ENCODE measurements around the gene DAND5.
A peak's percentile ranks its signal among the peaks of the same experiment; 100 is the strongest.
"Not testable (repeated sequence)": the region's sequence is repeated elsewhere in the genome, so short reads cannot be mapped to it uniquely, and the experiment has no call there.

The DAND5 gene

GRCh38 chr19:12967907-12968306 is 1.5 kb upstream of the DAND5 start:
- no peak for DNase-seq (ENCODE audit: low read depth)

DNA sequence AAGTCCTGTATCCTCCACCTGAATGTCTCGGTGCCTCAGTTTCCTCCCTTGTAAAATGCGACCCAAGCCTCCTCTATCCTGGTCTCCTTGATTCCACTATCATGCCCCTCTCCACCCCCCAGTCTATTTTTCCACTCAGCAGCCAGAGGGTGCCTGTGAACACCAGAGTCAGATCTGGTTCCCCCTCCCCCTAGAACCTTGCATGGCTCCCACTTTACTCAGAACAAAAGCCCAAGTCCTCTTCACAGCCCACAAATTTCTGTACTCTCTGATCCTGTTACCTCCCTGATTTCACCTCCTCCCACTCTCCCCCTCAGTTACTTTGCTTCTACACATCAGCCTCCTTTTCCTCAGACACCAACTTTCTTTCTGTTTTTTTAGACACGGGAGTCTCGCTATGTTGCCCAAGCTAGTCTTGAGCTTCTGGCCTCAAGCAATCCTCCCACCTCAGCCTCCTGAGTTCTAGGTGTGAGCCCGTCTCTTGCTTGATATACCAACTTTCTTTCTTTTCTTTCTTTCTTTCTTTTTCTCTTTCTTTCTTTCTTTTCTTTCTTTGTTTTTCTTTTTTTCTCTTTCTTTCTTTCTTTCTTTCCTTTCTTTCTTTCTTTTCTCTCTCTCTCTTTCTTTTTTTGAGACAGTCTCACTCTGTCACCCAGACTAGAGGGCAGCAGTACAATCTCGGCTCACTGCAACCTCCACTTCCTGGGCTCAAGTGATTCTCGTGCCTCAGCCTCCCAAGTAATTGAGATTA is 869 bp downstream of the DAND5 start:
- DNase-seq (ENCODE audit: low read depth): no peak

DNA sequence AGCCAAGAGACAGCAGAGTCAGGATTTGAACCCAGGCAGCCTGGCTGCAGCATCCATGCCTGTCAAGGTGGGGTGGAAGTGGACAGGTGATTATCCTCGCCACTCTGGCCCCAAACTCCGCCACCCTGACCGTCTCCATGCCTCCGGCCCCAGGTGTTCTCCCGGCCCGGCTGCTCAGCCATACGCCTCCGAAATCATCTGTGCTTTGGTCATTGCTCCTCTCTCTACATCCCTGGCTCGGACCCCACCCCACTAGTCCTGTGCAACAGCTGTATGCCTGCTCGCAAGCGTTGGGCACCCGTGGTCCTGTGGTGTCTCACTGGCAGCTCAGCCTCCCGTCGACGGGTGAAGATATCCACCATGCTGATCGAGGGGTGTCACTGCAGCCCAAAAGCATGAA is 3.9 kb downstream of the DAND5 start:
- DNase-seq (ENCODE audit: low read depth): no peak

DNA sequence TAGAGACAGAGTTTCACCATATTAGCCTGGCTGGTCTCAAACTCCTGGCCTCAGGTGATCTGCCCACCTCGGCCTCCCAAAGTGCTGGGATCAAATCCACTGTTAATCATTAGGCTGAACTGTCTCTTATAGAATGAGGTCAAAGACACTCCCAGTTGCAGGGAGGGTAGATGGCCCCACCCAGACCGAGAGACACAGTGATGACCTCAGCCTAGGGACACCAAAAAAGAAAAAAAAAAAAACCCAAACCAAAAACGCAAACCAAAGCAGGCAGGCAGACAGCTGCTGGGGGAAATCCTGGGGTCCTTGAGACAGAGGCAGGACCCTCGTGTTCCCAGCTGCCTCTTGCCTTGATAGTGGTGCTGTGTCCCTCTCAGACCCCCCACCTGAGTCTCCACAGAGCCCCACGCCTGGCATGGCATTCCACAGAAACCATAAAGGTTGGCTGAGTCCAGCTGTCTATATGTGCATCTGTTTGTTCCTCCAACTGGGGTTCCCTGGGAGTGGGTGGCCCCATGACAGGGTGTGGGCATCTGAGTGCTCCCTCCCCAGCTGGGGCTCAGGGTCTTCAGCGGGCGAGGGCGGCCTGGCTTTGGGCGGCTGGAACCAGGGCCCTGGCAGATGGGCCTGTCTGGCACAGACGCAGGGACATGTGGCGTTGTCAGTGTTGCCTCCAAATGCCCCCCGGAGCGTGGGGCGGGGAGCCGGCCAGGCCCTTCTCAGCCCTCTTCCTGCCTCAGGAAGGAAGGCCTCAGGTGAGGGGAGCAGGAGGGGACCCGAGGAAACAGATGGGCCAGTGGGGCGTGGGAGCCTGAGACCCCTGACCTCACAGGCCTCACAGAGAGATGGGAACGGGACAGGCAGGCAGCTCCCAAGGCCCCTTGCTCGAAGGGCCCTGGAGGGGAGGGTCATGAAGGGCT is 5.2 kb downstream of the DAND5 start:
- DNase-seq (ENCODE audit: low read depth): no peak

DNA sequence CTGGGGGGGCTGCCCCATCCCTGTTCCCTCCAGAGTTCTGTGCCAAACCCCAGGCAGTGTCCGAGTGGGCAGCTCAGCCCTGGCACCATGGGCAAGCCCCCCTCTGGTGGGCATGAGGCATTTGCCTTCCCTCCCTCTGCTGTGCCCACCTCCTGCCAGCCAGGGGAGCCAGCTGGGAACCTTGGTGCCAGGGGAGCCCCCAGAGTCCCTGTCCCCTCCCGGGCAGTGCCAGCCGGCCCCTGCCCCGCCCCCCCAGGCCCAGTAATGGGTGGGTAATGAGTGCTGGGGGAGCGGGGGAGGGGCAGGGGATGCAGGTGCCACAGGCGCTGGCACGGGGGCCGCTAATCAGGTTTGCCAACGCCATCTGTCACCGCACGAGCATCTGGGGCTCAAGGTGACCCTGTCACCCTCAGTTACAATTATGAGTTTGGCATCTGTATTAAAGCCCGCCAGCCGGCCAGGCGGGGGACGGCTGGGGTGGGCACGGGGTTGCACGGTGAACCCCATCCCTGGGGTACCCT is 5.9 kb downstream of the DAND5 start:
- DNase-seq (ENCODE audit: low read depth): no peak

DNA sequence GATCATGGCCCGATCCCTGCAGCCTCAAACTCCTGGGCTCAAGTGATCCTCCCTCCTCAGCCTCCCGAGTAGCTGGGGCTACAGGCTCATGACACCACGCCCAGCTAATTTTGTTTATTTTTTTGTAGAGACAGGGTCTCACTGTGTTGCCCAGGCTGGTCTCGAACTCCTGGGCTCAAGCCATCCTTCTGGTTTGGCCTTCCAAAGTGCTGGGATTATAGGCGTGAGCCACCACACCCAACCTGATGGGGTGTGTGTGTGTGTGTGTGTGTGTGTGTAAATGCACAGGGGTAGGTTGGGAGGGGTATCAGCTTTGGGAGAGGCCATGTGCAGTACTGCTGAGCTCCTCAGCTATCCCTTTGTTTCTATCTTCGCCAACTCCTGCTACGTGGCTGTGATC is 6.7 kb downstream of the DAND5 start:
- DNase-seq (ENCODE audit: low read depth): not testable (repeated sequence)

GRCh38 chr19:12979974-12980373 is 10.6 kb downstream of the DAND5 start:
- DNase-seq (ENCODE audit: low read depth): no peak

- DNase-seq (ENCODE audit: low read depth): no peak
These were observed 13.3 kb downstream of the DAND5 start for GRCh38 chr19:12982648-12983047.

- no peak for DNase-seq (ENCODE audit: low read depth)
These were observed 13.7 kb downstream of the DAND5 start for GRCh38 chr19:12983091-12983490.

DNA sequence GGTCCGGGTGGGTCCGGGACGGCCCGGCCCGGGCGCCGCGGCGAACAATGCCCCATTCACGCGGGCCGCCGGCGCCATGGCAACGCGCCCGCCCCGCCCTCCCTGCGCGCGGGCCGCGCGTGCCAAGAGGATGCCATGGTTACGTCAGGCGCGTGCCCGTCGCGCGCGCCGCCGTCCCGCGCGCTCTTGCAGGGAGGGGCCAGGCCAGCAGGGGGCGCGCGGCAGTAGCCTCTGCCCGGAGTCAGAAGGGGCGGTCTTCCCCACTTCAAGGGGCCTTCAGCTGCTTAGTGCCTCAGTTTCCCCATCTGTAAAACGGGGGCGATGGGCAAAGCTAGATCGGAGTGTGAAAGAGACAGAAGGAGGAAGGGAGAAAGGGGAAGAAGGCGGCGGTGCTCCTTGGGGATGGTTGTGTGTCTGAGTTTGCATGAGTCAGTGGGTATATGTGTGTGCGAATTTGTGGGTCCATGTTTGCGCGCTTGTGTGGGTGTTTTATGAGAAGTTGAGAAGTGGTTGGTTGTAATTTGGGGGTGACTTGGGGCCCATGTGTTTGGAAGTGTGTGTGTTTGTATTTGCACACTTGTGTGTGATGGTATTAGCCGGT is 14.3 kb downstream of the DAND5 start:
- peak; percentile 56 for DNase-seq (ENCODE audit: low read depth)

- no peak for DNase-seq (ENCODE audit: low read depth)
These were observed 14.8 kb downstream of the DAND5 start for GRCh38 chr19:12984143-12984627.

DNA sequence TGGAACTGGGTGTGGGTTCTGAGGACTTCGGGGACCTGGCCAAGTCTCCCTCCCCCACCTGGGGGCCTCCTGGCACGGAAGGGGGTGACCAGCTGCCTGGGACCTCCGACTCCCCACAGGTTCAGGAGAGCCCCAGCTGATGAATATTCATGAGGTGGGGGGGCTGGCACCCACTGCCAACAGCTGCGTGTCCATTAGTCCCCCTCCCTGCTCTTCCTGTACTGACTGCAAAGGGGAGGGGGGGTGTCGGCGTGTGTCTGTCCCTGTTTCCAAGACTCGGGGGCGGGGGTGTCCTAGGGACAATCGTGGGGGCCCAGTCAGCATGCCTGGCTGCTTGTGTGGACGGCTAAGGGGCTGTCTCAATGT is 15.3 kb downstream of the DAND5 start:
- DNase-seq (ENCODE audit: low read depth): no peak

DNA sequence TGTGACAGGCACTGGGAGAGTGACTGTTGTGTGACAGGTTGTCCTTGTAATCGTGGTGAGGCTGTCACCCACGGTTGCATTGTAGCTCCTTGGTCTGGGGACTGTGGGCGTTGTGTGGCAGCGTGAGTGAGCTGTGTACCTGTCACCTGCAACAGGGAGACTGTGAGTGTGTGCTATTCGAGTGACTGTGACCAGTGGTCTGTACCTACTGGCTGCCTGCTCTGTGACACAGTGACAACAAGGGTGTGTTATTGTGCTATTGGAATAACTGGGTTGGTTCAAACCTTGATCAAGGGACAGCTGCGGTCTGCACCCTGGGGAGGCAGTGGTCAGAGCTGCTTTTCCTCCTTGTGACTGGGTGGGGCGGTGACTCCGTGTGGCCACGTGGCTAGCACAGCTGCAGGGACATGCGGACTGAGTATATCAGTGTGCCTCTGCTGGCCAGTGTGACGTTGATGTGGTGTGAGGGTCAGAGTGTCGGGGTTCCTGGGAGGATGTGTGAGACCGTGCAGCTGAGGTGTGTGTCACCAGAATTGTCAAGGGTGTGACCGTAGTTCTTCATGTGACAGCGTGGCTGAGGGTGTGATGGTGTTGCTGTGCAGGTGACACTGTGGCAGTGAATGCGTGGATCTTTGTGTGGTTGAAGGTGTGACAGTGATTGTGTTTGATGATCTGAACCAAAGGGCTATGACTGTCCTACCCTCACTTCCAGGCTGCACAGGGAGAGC is 15.8 kb downstream of the DAND5 start:
- DNase-seq (ENCODE audit: low read depth): no peak

- no peak for DNase-seq (ENCODE audit: low read depth)
These were observed 17.4 kb downstream of the DAND5 start for GRCh38 chr19:12986726-12987125.

DNA sequence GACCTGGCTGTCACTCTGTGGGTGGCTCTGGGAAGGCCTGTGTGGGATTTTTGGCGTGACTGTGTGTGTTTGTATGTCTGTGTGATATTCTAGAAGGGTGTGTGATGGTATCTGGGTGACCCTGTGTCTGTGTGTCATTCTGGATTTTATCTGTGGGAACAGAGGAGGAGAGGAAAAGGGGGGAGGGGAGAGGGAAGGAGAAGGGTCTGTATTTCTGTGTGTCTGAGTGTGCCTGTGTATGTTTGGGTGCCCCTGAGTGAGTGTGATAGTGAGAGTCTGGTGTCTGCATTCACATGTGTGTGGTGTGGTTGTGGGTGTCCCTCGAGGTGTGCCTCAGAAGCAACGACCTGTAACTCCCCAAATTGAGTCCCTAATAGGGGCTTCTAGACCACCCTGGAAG is 17.8 kb downstream of the DAND5 start:
- DNase-seq (ENCODE audit: low read depth): no peak

DNA sequence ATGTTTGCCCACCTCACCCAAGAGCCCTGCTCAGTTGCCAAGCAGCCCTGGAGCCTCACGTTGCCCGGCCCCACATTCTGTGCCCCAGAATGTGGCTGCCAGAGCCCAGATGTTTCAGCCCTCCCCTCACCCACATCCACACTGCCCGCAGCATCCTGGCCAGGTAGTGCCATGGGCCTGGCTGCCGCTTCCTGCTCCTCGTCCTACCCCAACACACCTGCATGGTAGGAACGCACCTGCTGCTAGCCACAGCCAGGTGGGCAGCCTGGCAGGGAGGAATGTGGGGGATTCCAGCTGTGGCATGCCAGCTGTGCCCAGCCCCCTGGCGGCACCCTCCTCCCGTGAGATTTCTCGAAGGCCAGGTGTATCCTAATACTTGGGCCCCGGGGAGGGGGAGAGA is 18.4 kb downstream of the DAND5 start:
- DNase-seq (ENCODE audit: low read depth): no peak

DNA sequence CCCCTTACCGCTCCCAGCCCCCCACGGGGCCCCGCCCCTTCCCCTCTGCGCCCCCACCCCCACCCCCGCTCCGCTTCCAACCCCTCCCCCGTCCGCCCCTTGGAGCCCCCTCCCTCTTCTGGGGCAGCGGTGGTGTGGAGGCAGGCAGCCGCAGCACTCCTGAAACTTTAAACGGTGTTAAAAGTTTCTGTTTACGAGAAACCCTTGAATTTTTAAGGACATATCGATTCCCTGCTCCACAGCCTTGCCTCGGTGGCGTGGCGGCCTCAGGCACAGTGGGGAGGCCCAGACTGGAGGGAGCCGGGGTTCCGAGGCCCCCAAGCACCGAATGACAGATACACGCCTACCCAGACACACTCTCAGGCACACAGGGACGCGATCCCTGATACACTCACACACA is 21.1 kb downstream of the DAND5 start:
- no peak for DNase-seq (ENCODE audit: low read depth)

DNA sequence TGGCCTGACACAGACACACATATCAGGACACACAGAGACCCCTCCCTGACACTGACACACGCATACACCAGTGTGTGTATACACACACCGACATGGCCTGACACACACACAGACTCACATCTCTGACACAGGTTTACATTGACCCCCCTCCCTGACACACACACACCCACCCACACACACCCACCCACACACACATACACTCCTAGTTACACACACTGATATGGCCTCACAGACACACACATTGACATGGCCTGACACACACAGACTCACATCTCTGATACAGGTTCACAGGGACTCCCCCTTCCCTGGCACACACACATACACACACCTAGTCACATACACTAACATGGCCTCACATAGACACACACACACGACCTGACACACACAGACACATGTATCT is 21.5 kb downstream of the DAND5 start:
- no peak for DNase-seq (ENCODE audit: low read depth)

DNA sequence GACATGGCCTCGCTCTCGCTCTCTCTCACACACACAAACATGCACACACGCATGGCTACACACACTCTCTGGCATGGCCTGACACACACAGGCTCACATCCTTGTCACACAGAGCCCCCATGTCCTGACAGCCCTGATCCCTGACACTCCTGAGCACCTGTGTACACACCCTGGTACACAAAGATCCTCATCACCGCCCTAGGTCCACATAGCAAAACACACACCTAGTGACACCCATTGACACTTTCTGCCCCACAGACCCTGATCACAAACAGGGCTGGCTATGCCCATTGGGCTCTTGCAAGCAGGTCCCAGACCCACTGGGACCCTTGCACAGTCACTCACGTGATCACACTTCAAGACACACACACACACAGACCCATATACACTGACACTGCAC is 21.9 kb downstream of the DAND5 start:
- DNase-seq (ENCODE audit: low read depth): no peak

DNA sequence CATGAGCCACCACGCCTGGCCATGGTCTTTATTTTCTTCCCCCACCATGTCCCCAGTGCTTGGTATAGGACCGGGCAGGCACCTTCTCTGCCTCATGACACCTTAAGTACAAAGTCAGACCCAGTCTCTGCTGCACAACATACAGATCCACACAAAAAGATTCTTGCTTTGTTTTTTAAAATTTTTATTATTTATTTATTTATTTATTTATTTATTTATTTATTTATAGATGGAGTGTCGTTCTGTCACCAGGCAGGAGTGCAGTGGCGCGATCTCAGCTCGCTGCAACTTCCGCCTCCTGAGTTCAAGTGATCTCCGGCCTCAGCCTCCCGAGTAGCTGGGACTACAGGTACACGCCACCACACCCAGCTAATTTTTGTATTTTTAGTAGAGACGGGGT is 23.4 kb downstream of the DAND5 start:
- no peak for DNase-seq (ENCODE audit: low read depth)

GRCh38 chr19:12993562-12993961 is 24.2 kb downstream of the DAND5 start:
- DNase-seq (ENCODE audit: low read depth): no peak

All from T-helper 22 cell (primary cell).